ENCODE results near the gene ACRV1. TPM values are rescaled to one million over a fixed set of nuclear protein-coding genes. Genes with fewer than 3 reads are reported as not detected.
A peak's percentile ranks its signal among the peaks of the same experiment; 100 is the strongest.

ACRV1 gene
- total and polyA plus RNA-seq, 2 of the 13 experiments (the other 11 are each of a cell fraction or from before 2014, with no cell fraction given), result not detected

- peak; percentile 91; the same call in 1 of the 2 replicates for TF ChIP-seq DZIP1 (CRISPR knock-in tag; IDR thresholded peaks at IDR 0.05)
- peak; percentile 80 for TF ChIP-seq ETV6 (CRISPR knock-in tag; conservative IDR thresholded peaks at IDR 0.05)
- 0 out of 2 replicates have a peak, but pooled peaks have one; percentile 76 for TF ChIP-seq NR1H2 (CRISPR knock-in tag; IDR thresholded peaks at IDR 0.05; ENCODE audit: borderline replicate concordance, low read depth)
- no peak for TF ChIP-seq ZBTB7B (CRISPR knock-in tag; IDR thresholded peaks at IDR 0.05)
- TF ChIP-seq PHF20 (CRISPR knock-in tag; IDR thresholded peaks at IDR 0.05), result no peak
- no peak for TF ChIP-seq PRPF4 (IDR thresholded peaks at IDR 0.05; ENCODE audit: low read depth, low read length, poor library complexity, severe bottlenecking)
- no peak for TF ChIP-seq ZNF703 (CRISPR knock-in tag; IDR thresholded peaks at IDR 0.05; ENCODE audit: borderline replicate concordance)
- TF ChIP-seq, protein P1, sequence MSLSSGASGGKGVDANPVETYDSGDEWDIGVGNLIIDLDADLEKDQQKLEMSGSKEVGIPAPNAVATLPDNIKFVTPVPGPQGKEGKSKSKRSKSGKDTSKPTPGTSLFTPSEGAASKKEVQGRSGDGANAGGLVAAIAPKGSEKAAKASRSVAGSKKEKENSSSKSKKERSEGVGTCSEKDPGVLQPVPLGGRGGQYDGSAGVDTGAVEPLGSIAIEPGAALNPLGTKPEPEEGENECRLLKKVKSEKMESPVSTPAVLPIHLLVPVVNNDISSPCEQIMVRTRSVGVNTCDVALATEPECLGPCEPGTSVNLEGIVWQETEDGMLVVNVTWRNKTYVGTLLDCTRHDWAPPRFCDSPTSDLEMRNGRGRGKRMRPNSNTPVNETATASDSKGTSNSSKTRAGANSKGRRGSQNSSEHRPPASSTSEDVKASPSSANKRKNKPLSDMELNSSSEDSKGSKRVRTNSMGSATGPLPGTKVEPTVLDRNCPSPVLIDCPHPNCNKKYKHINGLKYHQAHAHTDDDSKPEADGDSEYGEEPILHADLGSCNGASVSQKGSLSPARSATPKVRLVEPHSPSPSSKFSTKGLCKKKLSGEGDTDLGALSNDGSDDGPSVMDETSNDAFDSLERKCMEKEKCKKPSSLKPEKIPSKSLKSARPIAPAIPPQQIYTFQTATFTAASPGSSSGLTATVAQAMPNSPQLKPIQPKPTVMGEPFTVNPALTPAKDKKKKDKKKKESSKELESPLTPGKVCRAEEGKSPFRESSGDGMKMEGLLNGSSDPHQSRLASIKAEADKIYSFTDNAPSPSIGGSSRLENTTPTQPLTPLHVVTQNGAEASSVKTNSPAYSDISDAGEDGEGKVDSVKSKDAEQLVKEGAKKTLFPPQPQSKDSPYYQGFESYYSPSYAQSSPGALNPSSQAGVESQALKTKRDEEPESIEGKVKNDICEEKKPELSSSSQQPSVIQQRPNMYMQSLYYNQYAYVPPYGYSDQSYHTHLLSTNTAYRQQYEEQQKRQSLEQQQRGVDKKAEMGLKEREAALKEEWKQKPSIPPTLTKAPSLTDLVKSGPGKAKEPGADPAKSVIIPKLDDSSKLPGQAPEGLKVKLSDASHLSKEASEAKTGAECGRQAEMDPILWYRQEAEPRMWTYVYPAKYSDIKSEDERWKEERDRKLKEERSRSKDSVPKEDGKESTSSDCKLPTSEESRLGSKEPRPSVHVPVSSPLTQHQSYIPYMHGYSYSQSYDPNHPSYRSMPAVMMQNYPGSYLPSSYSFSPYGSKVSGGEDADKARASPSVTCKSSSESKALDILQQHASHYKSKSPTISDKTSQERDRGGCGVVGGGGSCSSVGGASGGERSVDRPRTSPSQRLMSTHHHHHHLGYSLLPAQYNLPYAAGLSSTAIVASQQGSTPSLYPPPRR (CRISPR knock-in tag; IDR thresholded peaks at IDR 0.05; ENCODE audit: borderline replicate concordance), result peak; percentile 57; the same call in 1 of the 2 replicates
- peak; percentile 86; the same call in 1 of the 2 replicates for TF ChIP-seq SMAD9 (CRISPR knock-in tag; IDR thresholded peaks at IDR 0.05)
- TF ChIP-seq ZMYM3 (CRISPR knock-in tag; IDR thresholded peaks at IDR 0.05), result peak; percentile 52; the same call in 1 of the 2 replicates
- 0 out of 2 replicates have a peak, but pooled peaks have one; percentile 47 for TF ChIP-seq GATA4 (IDR thresholded peaks at IDR 0.05; ENCODE audit: borderline replicate concordance, low read depth)
- peak; percentile 76; the same call in 1 of the 2 replicates for TF ChIP-seq ZNF564 (CRISPR knock-in tag; IDR thresholded peaks at IDR 0.05)
- TF ChIP-seq ZBTB7A (CRISPR knock-in tag; IDR thresholded peaks at IDR 0.05), result peak; percentile 80
- no peak for TF ChIP-seq HNF4G (IDR thresholded peaks at IDR 0.05; ENCODE audit: borderline replicate concordance, low read depth, low read length)
- TF ChIP-seq HNF4G (CRISPR knock-in tag; IDR thresholded peaks at IDR 0.05; ENCODE audit: borderline replicate concordance, low read depth), result 0 out of 2 replicates have a peak, but pooled peaks have one; percentile 20
- 0 out of 2 replicates have a peak, but pooled peaks have one; percentile 5 for TF ChIP-seq ZNF773 (CRISPR knock-in tag; IDR thresholded peaks at IDR 0.05; ENCODE audit: borderline replicate concordance)
- TF ChIP-seq RFX3 (CRISPR knock-in tag; IDR thresholded peaks at IDR 0.05), result no peak
- TF ChIP-seq ZNF451 (CRISPR knock-in tag; IDR thresholded peaks at IDR 0.05), result peak; percentile 80; the same call in 1 of the 2 replicates
- no peak for TF ChIP-seq ZFP1 (CRISPR knock-in tag; IDR thresholded peaks at IDR 0.05)
- TF ChIP-seq CC2D1A (CRISPR knock-in tag; IDR thresholded peaks at IDR 0.05), result peak; percentile 91; the same call in 1 of the 2 replicates
Measured at GRCh38 chr11:125625225-125625629, 55.4 kb downstream of the ACRV1 start (continued).

Measured in HepG2 (cell line).